Neural progenitor cell (in vitro differentiated cells): ENCODE measurements around the gene NKTR.

Source experiments
- CTCF ChIP-seq: fragments of 200-600 bp; sonication (generic); IDR thresholded peaks from 2 replicates; pipeline ENCODE4 v1.5.1; 2017; ENCODE audit warnings: antibody characterized with exemption, mild to moderate bottlenecking
- EZH2 ChIP-seq: fragments of 200-600 bp; sonication (generic); IDR thresholded peaks from 2 replicates; pipeline ENCODE4 v1.6.1; 2017; ENCODE audit warnings: antibody characterized with exemption, mild to moderate bottlenecking, moderate library complexity
- EZH2phosphoT487 ChIP-seq: fragments of 200-600 bp; sonication (generic); IDR thresholded peaks from 2 replicates; pipeline ENCODE4 v1.6.1; 2017; ENCODE audit warnings: antibody characterized with exemption

GRCh38 chr3:42686832-42687650 is 86.6 kb downstream of the NKTR start:
- TF ChIP-seq CTCF (no peak), EZH2 (no peak), EZH2phosphoT487 (no peak)
